H9 (cell line): ENCODE data around the gene MGMT. TPM values are rescaled to one million over a fixed set of nuclear protein-coding genes. Genes with fewer than 3 reads are reported as not detected.

Experiments
- DNase-seq: peaks from one replicate; pipeline ENCODE4 v3.0.0-alpha.2; 2017
- H2AFZ ChIP-seq: one replicate; pipeline ENCODE4 v1.6.1; 2013; ENCODE audit warnings: mild to moderate bottlenecking, low read length, control low read depth, moderate library complexity
- H2AK5ac ChIP-seq: 2 replicates; pipeline ENCODE4 v1.6.1; 2013; ENCODE audit warnings: low read length, control low read depth, mixed read lengths; ENCODE audit not compliant: insufficient read length
- H2BK120ac ChIP-seq: one replicate; pipeline ENCODE4 v1.6.1; 2013; ENCODE audit warnings: low read depth, mild to moderate bottlenecking, low read length, control low read depth, inconsistent platforms; ENCODE audit not compliant: poor library complexity, severe bottlenecking
- H2BK12ac ChIP-seq: 2 replicates; pipeline ENCODE4 v1.6.1; 2013; ENCODE audit warnings: low read length, control low read depth, mixed read lengths, low read depth; ENCODE audit not compliant: insufficient read length
- H2BK15ac ChIP-seq: 2 replicates; pipeline ENCODE4 v1.6.1; 2013; ENCODE audit warnings: low read depth, low read length, control low read depth
- H2BK20ac ChIP-seq: one replicate; pipeline ENCODE4 v1.6.1; 2013; ENCODE audit warnings: low read depth, mild to moderate bottlenecking, low read length, control low read depth, inconsistent platforms; ENCODE audit not compliant: poor library complexity, severe bottlenecking
- H2BK5ac ChIP-seq: 2 replicates; pipeline ENCODE4 v1.6.1; 2013; ENCODE audit warnings: low read length, control low read depth, mixed read lengths; ENCODE audit not compliant: insufficient read length
- H3K14ac ChIP-seq: 2 replicates; pipeline ENCODE4 v1.6.1; 2013; ENCODE audit warnings: low read length, control low read depth; ENCODE audit not compliant: insufficient read depth
- H3K18ac ChIP-seq: 2 replicates; pipeline ENCODE4 v1.6.1; 2013; ENCODE audit warnings: low read depth, mild to moderate bottlenecking, mixed read lengths, low read length, control low read depth; ENCODE audit not compliant: insufficient read length
- H3K23ac ChIP-seq: 2 replicates; pipeline ENCODE4 v1.6.1; 2013; ENCODE audit warnings: low read length, control low read depth, mixed read lengths, low read depth; ENCODE audit not compliant: insufficient read length
- H3K23me2 ChIP-seq: 2 replicates; pipeline ENCODE4 v1.6.1; 2013; ENCODE audit warnings: low read depth, mild to moderate bottlenecking, mixed read lengths, low read length, control low read depth; ENCODE audit not compliant: insufficient read length, poor library complexity, severe bottlenecking
- H3K27ac ChIP-seq: 2 replicates; pipeline ENCODE4 v1.5.1; 2013; ENCODE audit warnings: low read length, control low read depth, mixed read lengths, low read depth; ENCODE audit not compliant: insufficient read length
- H3K27me3 ChIP-seq: 2 replicates; pipeline ENCODE4 v1.6.1; 2013; ENCODE audit warnings: low read length, control low read depth, inconsistent platforms; ENCODE audit not compliant: insufficient read depth
- H3K4ac ChIP-seq: 2 replicates; pipeline ENCODE4 v1.6.1; 2013; ENCODE audit warnings: low read depth, mild to moderate bottlenecking, control low read depth, inconsistent platforms, low read length, moderate library complexity
- H3K4me1 ChIP-seq: 2 replicates; pipeline ENCODE4 v1.6.1; 2013; ENCODE audit warnings: low read length, control low read depth, inconsistent platforms; ENCODE audit not compliant: insufficient read depth
- H3K4me2 ChIP-seq: 2 replicates; pipeline ENCODE4 v1.6.1; 2013; ENCODE audit warnings: low read length, control low read depth, mixed read lengths; ENCODE audit not compliant: insufficient read length, insufficient read depth
- H3K56ac ChIP-seq: 2 replicates; pipeline ENCODE4 v1.6.1; 2013; ENCODE audit warnings: low read depth, mild to moderate bottlenecking, mixed read lengths, low read length, control low read depth; ENCODE audit not compliant: insufficient read length
- H3K79me1 ChIP-seq: 2 replicates; pipeline ENCODE4 v1.6.1; 2013; ENCODE audit warnings: low read depth, mild to moderate bottlenecking, moderate library complexity, low read length, control low read depth, inconsistent platforms; ENCODE audit not compliant: insufficient read depth, poor library complexity, severe bottlenecking
- H3K79me2 ChIP-seq: 2 replicates; pipeline ENCODE4 v1.6.1; 2013; ENCODE audit warnings: low read length, control low read depth, inconsistent platforms; ENCODE audit not compliant: insufficient read depth
- H3K9ac ChIP-seq: 2 replicates; pipeline ENCODE4 v1.6.1; 2013; ENCODE audit warnings: low read length, control low read depth, mixed read lengths; ENCODE audit not compliant: insufficient read length; ENCODE audit errors: extremely low read depth
- H3K9me3 ChIP-seq: one replicate; pipeline ENCODE4 v1.6.1; 2013; ENCODE audit warnings: low read depth, low read length, inconsistent platforms; ENCODE audit not compliant: control insufficient read depth
- H3T11ph ChIP-seq: one replicate; pipeline ENCODE4 v1.6.1; 2013; ENCODE audit warnings: mild to moderate bottlenecking, low read length, control low read depth, inconsistent platforms
- H4K20me1 ChIP-seq: one replicate; pipeline ENCODE4 v1.6.1; 2013; ENCODE audit not compliant: control insufficient read depth, insufficient read length, insufficient read depth
- H4K5ac ChIP-seq: 2 replicates; pipeline ENCODE4 v1.6.1; 2013; ENCODE audit warnings: low read depth, mild to moderate bottlenecking, mixed read lengths, low read length, control low read depth; ENCODE audit not compliant: insufficient read length
- H4K8ac ChIP-seq: replicated peaks from 2 replicates; pipeline ENCODE4 v1.6.1; 2013; ENCODE audit warnings: low read length, control low read depth, mixed read lengths, low read depth; ENCODE audit not compliant: insufficient read length
- H4K91ac ChIP-seq: 2 replicates; pipeline ENCODE4 v1.6.1; 2013; ENCODE audit warnings: low read depth, mild to moderate bottlenecking, moderate library complexity, mixed read lengths, low read length, control low read depth; ENCODE audit not compliant: insufficient read length
- H3K27ac Mint-ChIP-seq, 3 experiments: 2 replicates in 2 of 3; 3 replicates in 1 of 3; pipeline ENCODE4 v1.8.0; 2020 to 2021; ENCODE audit warnings: mixed read lengths in 3 of 3, mild to moderate bottlenecking in 1 of 3, moderate library complexity in 1 of 3
- H3K27me3 Mint-ChIP-seq: 2 replicates; pipeline ENCODE4 v1.8.0; 2021; ENCODE audit warnings: low read depth, mild to moderate bottlenecking, moderate library complexity, mixed read lengths
- H3K36me3 Mint-ChIP-seq, 3 experiments: 2 replicates in 2 of 3; 3 replicates in 1 of 3; pipeline ENCODE4 v1.8.0; 2020 to 2021; ENCODE audit warnings: low read depth in 3 of 3, mixed read lengths in 3 of 3; ENCODE audit not compliant: insufficient read depth in 1 of 3
- H3K4me1 Mint-ChIP-seq, 2 experiments: 2 replicates each; pipeline ENCODE4 v1.8.0; 2020; ENCODE audit warnings: mixed read lengths in 2 of 2
- H3K4me3 Mint-ChIP-seq, 2 experiments: 2 replicates in 1 of 2; 3 replicates in 1 of 2; pipeline ENCODE4 v1.8.0; 2020 to 2021; ENCODE audit warnings: mild to moderate bottlenecking in 2 of 2, mixed read lengths in 2 of 2, moderate library complexity in 1 of 2
- H3K9me3 Mint-ChIP-seq, 2 experiments: 2 replicates in 1 of 2; 3 replicates in 1 of 2; pipeline ENCODE4 v1.8.0; 2020; ENCODE audit warnings: mild to moderate bottlenecking in 2 of 2, mixed read lengths in 2 of 2, moderate library complexity in 1 of 2
- CTCF ChIP-seq: fragments of 200-600 bp; sonication (generic); conservative IDR thresholded peaks from 3 replicates; pipeline ENCODE4 v1.8.0; 2021; ENCODE audit warnings: antibody characterized with exemption, mild to moderate bottlenecking
- WGBS: extraction: QIAGEN DNeasy Blood & Tissue Kit; methylation state at CpG from one replicate; pipeline ENCODE4 v1.1.7; 2013; ENCODE audit warnings: missing lambda C conversion rate, low lambda C conversion rate, mixed read lengths; ENCODE audit not compliant: insufficient read length; ENCODE audit errors: extremely low coverage; 5-methylcytosine and 5-hydroxymethylcytosine counted together
- total RNA-seq: library from RNA; stranded (reverse); gene quantifications from 2 replicates; pipeline ENCODE4 v1.2.1, GENCODE V29; 2021

The MGMT gene
- total RNA-seq, 1 experiment from 2014 or later: 18.4 TPM

- Histone ChIP-seq H3K9ac (no peak overlapping the region), H3K9me3 (peaks cover 5% of the 10 kb centered on the region), H3K27ac (no peak overlapping the region), H3T11ph (no peak overlapping the region), H3K27me3 (no peaks in the 10 kb centered on the region), H2BK120ac (no peak overlapping the region), H2BK15ac (no peak overlapping the region), H3K14ac (no peak overlapping the region), H3K79me2 (no peaks in the 10 kb centered on the region), H4K8ac (no peak overlapping the region), H2BK5ac (no peak overlapping the region), H3K4me2 (no peak overlapping the region), H2AK5ac (no peak overlapping the region), H2BK20ac (no peak overlapping the region), H4K91ac (no peak overlapping the region), H3K4me1 (no peaks in the 10 kb centered on the region), H3K18ac (no peak overlapping the region), H2BK12ac (no peak overlapping the region), H3K23ac (no peak overlapping the region), H2AFZ (no peak overlapping the region), H3K56ac (no peak overlapping the region), H4K20me1 (no peaks in the 10 kb centered on the region), H3K23me2 (no peaks in the 10 kb centered on the region), H3K79me1 (no peaks in the 10 kb centered on the region), H4K5ac (no peak overlapping the region), H3K4ac (no peak overlapping the region)
- peaks cover 0 to 11% (median 3%) of the 10 kb centered on the region in 3 experiments; a peak in 4 of 7 replicates for H3K36me3 Mint-ChIP-seq
- no peak for TF ChIP-seq CTCF
- peaks cover 10% of the 10 kb centered on the region for H3K27me3 Mint-ChIP-seq
- no peaks in the 10 kb centered on the region for H3K4me1 Mint-ChIP-seq
- no peak for DNase-seq
- WGBS: no CpG with 5 or more reads among the region's 9 CpGs
- H3K27ac Mint-ChIP-seq: no peak overlapping the region
- H3K9me3 Mint-ChIP-seq: peaks cover 11 to 16% of the 10 kb centered on the region in 2 experiments
- H3K4me3 Mint-ChIP-seq: no peak overlapping the region
Observed at GRCh38 chr10:129809431-129809830, 342.4 kb downstream of the MGMT start.
